ENCODE data around the gene NME7. TPM values are rescaled to one million over a fixed set of nuclear protein-coding genes. Genes with fewer than 3 reads are reported as not detected.

The NME7 gene
- total RNA-seq, 1 experiment from 2014 or later, result 13.2 TPM

DNA sequence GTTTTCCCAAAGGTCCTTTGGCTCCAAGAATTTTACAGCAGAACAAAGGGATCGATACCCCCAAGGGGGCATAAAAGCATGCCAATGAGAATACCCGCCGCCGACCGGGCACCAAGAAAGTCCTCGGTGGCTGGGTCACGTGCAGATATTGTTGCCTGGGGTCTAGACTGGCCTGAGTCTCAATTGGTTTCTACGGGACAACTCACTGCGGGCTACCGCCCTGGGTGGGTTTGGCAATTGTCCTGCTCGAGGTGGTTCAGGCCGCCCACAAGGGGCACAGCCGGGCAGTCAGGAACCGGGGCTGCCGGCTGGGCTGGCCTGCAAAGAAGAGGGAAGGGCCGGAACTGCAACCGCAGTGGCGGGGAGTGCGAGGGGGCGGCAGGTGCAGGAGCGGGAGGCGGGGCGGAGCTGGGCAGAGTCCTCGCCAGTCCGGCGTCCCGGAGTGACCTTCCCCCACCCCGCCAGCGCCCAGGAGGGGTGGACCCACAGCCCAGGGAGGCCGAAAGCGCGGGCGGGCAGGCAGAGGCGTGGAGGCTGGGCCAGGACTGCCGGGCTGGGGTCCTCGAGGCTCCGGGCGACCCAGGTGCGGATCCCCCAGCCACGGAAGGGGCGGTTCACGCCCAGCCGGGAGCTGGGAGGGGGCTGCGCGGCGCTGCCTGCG, 262.0 kb downstream of the NME7 start:
- no peak overlapping the region for H4K5ac ChIP-seq (ENCODE audit: insufficient read length, low read depth, low read length)
- no peaks in the 10 kb centered on the region; a peak in 1 of 5 replicates for H3K9me3 Mint-ChIP-seq
- H3K79me2 ChIP-seq (ENCODE audit: insufficient read depth, low read length), result peaks cover 25% of the 10 kb centered on the region; the same call in 1 of the 2 replicates
- H4K91ac ChIP-seq (ENCODE audit: insufficient read length, low read depth, low read length), result no peak overlapping the region
- no peak overlapping the region for H2BK20ac ChIP-seq (ENCODE audit: low read depth, low read length, poor library complexity, severe bottlenecking)
- no peaks in the 10 kb centered on the region for H4K20me1 ChIP-seq (ENCODE audit: control insufficient read depth, insufficient read depth, insufficient read length)
- no peak overlapping the region for H2BK120ac ChIP-seq (ENCODE audit: low read depth, low read length, poor library complexity, severe bottlenecking)
- H3K56ac ChIP-seq (ENCODE audit: insufficient read length, low read depth, low read length), result no peak overlapping the region
- peak overlapping the region; percentile 84 for H2BK12ac ChIP-seq (ENCODE audit: insufficient read length, low read depth, low read length)
- no peaks in the 10 kb centered on the region for H3K27me3 ChIP-seq (ENCODE audit: insufficient read depth, low read length)
- H3K18ac ChIP-seq (ENCODE audit: insufficient read length, low read depth, low read length), result peak overlapping the region; percentile 69
- peaks cover 0 to 4% (median 0%) of the 10 kb centered on the region in 3 experiments; a peak in 2 of 7 replicates for H3K36me3 Mint-ChIP-seq (ENCODE audit: insufficient read depth in 1 of 3, low read depth in 3 of 3)
- peaks cover 11% of the 10 kb centered on the region for H3K23me2 ChIP-seq (ENCODE audit: insufficient read length, low read depth, low read length, poor library complexity, severe bottlenecking)
- H3K27me3 Mint-ChIP-seq (ENCODE audit: low read depth), result peaks cover 5% of the 10 kb centered on the region
- TF ChIP-seq, protein P1, sequence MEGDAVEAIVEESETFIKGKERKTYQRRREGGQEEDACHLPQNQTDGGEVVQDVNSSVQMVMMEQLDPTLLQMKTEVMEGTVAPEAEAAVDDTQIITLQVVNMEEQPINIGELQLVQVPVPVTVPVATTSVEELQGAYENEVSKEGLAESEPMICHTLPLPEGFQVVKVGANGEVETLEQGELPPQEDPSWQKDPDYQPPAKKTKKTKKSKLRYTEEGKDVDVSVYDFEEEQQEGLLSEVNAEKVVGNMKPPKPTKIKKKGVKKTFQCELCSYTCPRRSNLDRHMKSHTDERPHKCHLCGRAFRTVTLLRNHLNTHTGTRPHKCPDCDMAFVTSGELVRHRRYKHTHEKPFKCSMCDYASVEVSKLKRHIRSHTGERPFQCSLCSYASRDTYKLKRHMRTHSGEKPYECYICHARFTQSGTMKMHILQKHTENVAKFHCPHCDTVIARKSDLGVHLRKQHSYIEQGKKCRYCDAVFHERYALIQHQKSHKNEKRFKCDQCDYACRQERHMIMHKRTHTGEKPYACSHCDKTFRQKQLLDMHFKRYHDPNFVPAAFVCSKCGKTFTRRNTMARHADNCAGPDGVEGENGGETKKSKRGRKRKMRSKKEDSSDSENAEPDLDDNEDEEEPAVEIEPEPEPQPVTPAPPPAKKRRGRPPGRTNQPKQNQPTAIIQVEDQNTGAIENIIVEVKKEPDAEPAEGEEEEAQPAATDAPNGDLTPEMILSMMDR (conservative IDR thresholded peaks at IDR 0.05), result peak; percentile 23; the same call in 2 of the 3 replicates
- H3K9ac ChIP-seq (ENCODE audit: extremely low read depth, insufficient read length, low read length), result peak overlapping the region; percentile 67
- no peak overlapping the region for H4K8ac ChIP-seq (replicated peaks; ENCODE audit: insufficient read length, low read depth, low read length)
- H2BK15ac ChIP-seq (ENCODE audit: low read depth, low read length), result no peak overlapping the region
- no peak overlapping the region for H3K23ac ChIP-seq (ENCODE audit: insufficient read length, low read depth, low read length)
- peaks cover 17% of the 10 kb centered on the region; the same call in 1 of the 2 replicates for H3K4me1 ChIP-seq (ENCODE audit: insufficient read depth, low read length)
- no peak overlapping the region for H2AFZ ChIP-seq (ENCODE audit: low read length)
- peaks cover 52 to 55% of the 10 kb centered on the region in 2 experiments for H3K4me1 Mint-ChIP-seq
- peak overlapping the region; percentile 93 for H3K14ac ChIP-seq (ENCODE audit: insufficient read depth, low read length)
- H3K27ac Mint-ChIP-seq, result peak overlapping the region in 2 of 3 experiments; percentile 38 to 74; a peak in 3 of 7 replicates
- H2BK5ac ChIP-seq (ENCODE audit: insufficient read length, low read length), result no peak overlapping the region
- H3K4ac ChIP-seq (ENCODE audit: low read depth, low read length), result no peak overlapping the region
- DNase-seq, result peak; percentile 88
- no peak overlapping the region for H3K27ac ChIP-seq (ENCODE audit: insufficient read length, low read depth, low read length)
- no peak overlapping the region for H3T11ph ChIP-seq (ENCODE audit: low read length)
- peak overlapping the region; percentile 41 for H3K4me2 ChIP-seq (ENCODE audit: insufficient read depth, insufficient read length, low read length)
- H3K4me3 Mint-ChIP-seq, result peak overlapping the region; percentile 77 to 80
- no peaks in the 10 kb centered on the region for H3K9me3 ChIP-seq (ENCODE audit: control insufficient read depth, low read depth, low read length)
- no CpG with 5 or more reads among the region's 47 CpGs for WGBS (ENCODE audit: extremely low coverage, insufficient read length, low lambda C conversion rate)
- no peak overlapping the region for H2AK5ac ChIP-seq (ENCODE audit: insufficient read length, low read length)
- H3K79me1 ChIP-seq (ENCODE audit: insufficient read depth, low read depth, low read length, poor library complexity, severe bottlenecking), result no peaks in the 10 kb centered on the region

Data from H9 (cell line).